Measurements from ENCODE around the gene SASH1. TPM values are rescaled to one million over a fixed set of nuclear protein-coding genes. Genes with fewer than 3 reads are reported as not detected.

Gene SASH1
- total RNA-seq, 1 donor from 2014 or later, result 61.3 TPM

DNA sequence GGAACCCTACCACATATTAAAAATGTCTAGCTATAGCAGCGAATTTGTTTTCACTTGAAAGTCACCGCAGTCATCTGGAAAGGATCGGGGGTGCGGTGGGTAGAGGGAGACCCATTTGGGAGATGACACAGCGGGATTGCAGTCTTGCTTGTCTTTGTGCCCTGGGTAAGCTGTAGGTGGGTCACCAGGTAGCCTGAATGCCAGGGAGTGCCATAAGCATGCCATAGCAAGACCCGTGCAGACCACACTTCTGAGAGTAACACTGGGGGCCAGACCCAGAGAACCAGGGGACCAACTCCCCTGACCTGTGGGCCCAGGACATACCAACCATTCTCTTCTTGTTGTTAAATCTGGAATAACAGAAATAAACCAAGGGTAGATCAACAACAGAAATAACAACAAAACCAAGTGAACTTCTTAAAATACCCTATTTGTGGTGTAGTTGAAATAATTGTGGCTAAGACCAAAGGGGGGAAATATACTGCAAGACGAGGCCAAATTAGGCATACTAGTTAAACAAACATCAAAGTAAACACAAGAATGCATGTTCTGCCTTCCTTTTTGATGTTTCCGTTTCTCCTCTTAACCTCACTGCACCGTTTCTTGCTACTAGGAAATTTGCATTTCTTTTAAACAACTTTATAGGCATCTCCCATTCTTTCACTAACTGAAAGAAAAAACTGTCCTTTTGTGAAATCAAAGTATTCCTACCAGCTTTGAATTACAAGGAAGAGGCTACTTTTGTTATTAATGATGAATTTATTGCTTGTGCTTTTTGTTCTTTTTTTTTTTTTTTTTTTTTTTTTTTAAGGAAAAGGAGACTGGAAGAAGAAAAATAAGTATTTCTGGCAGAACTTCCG is 128.2 kb downstream of the SASH1 start:
- no peak overlapping the region for H3K27ac Mint-ChIP-seq
- DNase-seq (ENCODE audit: extremely low spot score, unreplicated experiment), result no peak
- TF ChIP-seq CTCF (conservative IDR thresholded peaks at IDR 0.05), result no peak
- H3K4me3 Mint-ChIP-seq, result no peak overlapping the region
- peaks cover 21% of the 10 kb centered on the region for H3K4me1 Mint-ChIP-seq (ENCODE audit: unreplicated experiment)
- H3K9me3 Mint-ChIP-seq, result no peaks in the 10 kb centered on the region
- H3K36me3 Mint-ChIP-seq, result peaks cover 37% of the 10 kb centered on the region
- H3K27me3 Mint-ChIP-seq, result no peaks in the 10 kb centered on the region

- Mint-ChIP-seq H3K4me3 (no peak overlapping the region), H3K9me3 (no peaks in the 10 kb centered on the region), H3K27me3 (no peaks in the 10 kb centered on the region), H3K36me3 (peaks cover 46% of the 10 kb centered on the region), H3K4me1 (ENCODE audit: unreplicated experiment) (peaks cover 19% of the 10 kb centered on the region), H3K27ac (peak overlapping the region; percentile 15)
- no peak for DNase-seq (ENCODE audit: extremely low spot score, unreplicated experiment)
- no peak for TF ChIP-seq CTCF (conservative IDR thresholded peaks at IDR 0.05)
These were observed 129.1 kb downstream of the SASH1 start for GRCh38 chr6:148471624-148472159.

GRCh38 chr6:148472171-148473105 is 129.8 kb downstream of the SASH1 start:
- Mint-ChIP-seq H3K9me3 (no peaks in the 10 kb centered on the region), H3K4me3 (no peak overlapping the region), H3K36me3 (peaks cover 52% of the 10 kb centered on the region), H3K4me1 (ENCODE audit: unreplicated experiment) (peaks cover 19% of the 10 kb centered on the region), H3K27ac (peak overlapping the region; percentile 15), H3K27me3 (no peaks in the 10 kb centered on the region)
- no peak for DNase-seq (ENCODE audit: extremely low spot score, unreplicated experiment)
- no peak for TF ChIP-seq CTCF (conservative IDR thresholded peaks at IDR 0.05)

- Mint-ChIP-seq H3K27me3 (no peaks in the 10 kb centered on the region), H3K36me3 (peaks cover 45% of the 10 kb centered on the region), H3K27ac (no peak overlapping the region), H3K4me1 (ENCODE audit: unreplicated experiment) (no peaks in the 10 kb centered on the region), H3K4me3 (no peak overlapping the region), H3K9me3 (no peaks in the 10 kb centered on the region)
- DNase-seq (ENCODE audit: extremely low spot score, unreplicated experiment), result no peak
- no peak for TF ChIP-seq CTCF (conservative IDR thresholded peaks at IDR 0.05)
These were observed 136.9 kb downstream of the SASH1 start for GRCh38 chr6:148479497-148479896.

GRCh38 chr6:148487461-148487860 is 144.8 kb downstream of the SASH1 start:
- Mint-ChIP-seq H3K4me3 (no peak overlapping the region), H3K4me1 (ENCODE audit: unreplicated experiment) (peaks cover 5% of the 10 kb centered on the region), H3K27me3 (no peaks in the 10 kb centered on the region), H3K9me3 (no peaks in the 10 kb centered on the region), H3K27ac (no peak overlapping the region), H3K36me3 (peaks cover 36% of the 10 kb centered on the region)
- TF ChIP-seq CTCF (conservative IDR thresholded peaks at IDR 0.05), result no peak
- no peak for DNase-seq (ENCODE audit: extremely low spot score, unreplicated experiment)

All from type B pancreatic cell (in vitro differentiated cells).